Left ventricle myocardium superior (tissue), 1 donor: Measurements from ENCODE around the gene CPEB3. TPM values are rescaled to one million over a fixed set of nuclear protein-coding genes. Genes with fewer than 3 reads are reported as not detected.
"Not testable (repeated sequence)": the region's sequence is repeated elsewhere in the genome, so short reads cannot be mapped to it uniquely, and the experiment has no call there.

ENCODE experiments used
- ATAC-seq: fragments of 200-7000 bp; cut with Tn5 transposase; one replicate; pipeline ENCODE4 v1.9.1; 2020; ENCODE audit warnings: mild to moderate bottlenecking, moderate library complexity
- DNase-seq: peaks from one replicate; pipeline ENCODE4 v3.0.0-alpha.2; 2020
- intact Hi-C: fragments of 100-400 bp; cut with micrococcal nuclease; formaldehyde crosslinking; loops from one replicate; pipeline ENCODE4 v1.11.0; 2022
- total RNA-seq: library from RNA; stranded (reverse); fragmentation: NEBNext Ultra II Directional; extraction: Animal tissue kit (Norgen Biotek cat#: 25700); gene quantifications from one replicate; pipeline ENCODE4 v1.2.1, GENCODE V29; 2021
- donor health status: DM: no; HTN: yes; CAD: no; lungs with severe emphysema.

Gene CPEB3
- total RNA-seq, 1 donor from 2014 or later = 18.0 TPM

DNA sequence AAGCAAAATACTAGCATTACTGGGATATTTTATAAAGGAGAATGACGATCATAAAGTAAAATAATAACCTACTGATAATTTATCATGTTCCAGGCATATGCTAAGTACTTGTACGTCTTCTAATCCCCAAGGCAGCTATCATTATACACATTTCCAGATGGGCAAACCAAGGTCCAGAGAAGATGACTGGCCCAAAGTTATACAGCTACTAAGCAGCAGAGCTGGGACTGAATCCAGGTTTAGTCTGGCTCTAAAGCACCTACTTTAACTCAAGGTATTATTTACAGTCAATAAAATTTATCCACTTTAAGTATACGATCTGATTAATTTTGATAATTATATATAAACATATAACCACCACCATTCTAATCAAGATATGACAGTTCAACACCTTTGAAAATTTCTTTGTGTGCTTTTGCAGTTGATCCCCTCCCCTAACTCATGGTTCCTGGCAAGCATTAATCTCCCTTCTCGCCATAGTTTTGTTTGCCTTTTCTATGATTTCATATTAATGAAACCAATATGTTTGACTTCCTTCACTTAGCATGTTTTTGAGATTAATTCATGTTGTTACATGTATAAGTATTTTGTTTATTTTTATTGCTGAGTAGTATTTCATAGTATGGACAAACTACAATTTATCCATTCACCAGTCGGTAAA, 126.7 kb downstream of the CPEB3 start:
- DNase-seq (no peak), ATAC-seq (no peak)
- intact Hi-C loops = no loop called here

DNA sequence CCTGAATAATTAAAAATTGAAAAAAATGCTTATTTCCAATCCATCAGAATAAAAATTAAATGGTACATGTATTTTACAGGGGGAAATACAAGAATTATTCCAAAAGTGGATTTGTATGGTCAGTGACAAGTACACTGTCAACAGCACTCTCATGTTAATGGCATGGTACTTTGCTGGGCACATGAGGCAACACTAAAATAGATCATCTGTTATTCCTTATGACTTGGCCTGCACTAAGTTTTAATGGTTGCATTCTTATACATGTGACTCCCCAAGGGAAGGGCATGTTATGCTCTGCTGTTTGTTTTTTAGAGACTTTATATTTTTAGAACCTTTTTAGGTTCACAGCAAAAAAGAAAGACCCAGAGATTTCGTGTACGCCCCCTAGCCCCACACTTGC, 128.3 kb downstream of the CPEB3 start:
- no peak for DNase-seq
- intact Hi-C loops = no loop called here
- no peak for ATAC-seq

DNA sequence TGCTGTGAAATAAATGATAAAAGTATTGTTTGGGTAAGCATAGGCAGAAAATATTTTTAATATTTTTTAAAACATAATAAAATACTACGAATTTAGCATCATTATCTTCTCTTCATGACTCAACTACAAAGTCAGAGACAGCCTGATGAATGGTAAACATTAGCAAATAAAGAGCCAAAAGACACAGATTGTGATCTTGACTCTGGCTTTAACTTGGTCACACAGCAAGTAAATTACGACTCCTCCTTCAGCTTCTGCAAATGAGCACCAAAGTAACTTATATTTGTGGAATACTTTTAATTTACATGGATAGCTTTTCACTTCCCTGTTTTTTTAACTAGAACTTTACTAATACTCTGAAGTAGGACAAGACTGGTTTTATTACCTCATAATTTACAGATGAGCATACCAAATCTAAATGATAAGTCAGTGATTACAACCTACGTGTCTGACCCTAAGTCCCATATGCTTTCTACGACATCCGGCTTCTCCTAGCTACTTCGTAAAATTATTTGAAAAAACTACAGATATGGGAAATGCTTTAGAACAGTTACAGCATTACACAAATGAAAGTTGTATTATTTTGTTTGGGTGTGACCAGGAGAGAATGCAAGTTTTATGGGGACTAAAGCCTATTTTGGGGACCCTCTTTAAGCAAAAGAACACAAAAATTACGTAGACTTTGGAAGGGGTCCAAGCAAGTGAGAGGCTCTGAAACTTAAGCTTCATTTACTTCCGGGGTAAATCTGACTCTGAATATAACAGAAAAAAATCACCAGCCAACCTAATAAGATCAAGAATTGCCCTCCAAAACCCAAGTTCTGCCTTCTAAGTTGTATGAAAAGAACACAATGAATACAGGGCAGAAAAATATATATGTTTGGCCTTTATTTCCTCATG, 133.8 kb downstream of the CPEB3 start:
- DNase-seq (no peak), ATAC-seq (no peak)
- intact Hi-C loops = no loop called here

DNA sequence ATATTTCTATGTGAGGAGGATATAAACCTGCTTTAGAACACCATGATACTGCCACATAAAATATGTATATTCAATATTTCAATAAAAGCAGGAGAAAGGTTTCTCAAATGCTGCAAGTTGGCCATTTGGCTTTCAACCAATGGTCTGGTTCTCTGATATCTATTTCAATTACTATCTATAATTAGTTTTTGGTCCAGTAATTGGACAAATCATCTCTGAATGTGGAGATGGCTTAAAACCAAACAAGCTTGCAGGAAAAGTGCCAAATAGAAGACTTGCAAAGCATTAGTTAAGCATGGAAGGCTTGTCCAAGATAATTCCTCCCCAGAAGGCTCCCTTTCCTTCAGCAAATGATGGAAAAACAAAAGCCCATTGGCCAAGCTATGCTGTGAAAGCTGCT, 140.1 kb downstream of the CPEB3 start:
- ATAC-seq (no peak), DNase-seq (no peak)
- intact Hi-C loops = no loop called here

DNA sequence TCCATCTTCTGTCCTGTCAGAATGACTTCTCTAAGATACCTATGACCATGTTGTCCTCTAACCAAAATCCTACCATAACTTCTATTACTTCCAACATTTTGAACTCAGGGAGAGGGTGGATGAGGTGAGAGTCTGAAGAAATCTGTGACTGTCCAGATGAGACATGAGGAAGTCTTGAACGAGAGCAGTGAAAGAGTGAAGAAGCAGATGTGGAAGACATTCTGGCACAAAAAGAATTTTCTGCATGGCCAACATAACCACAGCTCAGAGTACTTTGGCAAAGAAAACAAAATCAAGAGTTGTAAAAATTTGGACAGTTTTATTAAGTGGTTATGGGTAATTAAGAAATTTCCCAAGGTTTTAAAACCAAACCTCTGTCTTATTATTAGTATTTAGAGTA, 141.6 kb downstream of the CPEB3 start:
- ATAC-seq = no peak
- intact Hi-C loops = no loop called here
- DNase-seq = no peak

DNA sequence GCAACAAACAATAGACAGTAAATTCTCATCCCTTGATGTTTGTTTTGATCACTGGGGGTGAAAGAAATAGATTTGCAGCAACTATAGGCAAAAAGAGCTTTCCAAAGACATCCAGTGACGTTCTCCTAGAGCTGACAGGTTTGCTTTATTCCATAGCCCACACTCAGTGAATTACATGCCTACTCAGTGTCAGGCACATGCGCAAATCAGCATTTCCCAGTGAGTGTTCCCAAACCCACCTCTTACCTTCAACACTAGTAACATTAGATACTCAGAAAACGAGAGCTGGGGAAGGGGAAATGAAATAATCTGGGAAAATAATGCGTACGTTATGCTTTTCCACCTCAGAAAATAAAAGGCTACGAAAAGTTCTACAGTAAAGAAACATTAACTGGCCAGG, 144.1 kb downstream of the CPEB3 start:
- intact Hi-C loops = no loop called here
- ATAC-seq (no peak), DNase-seq (no peak)

DNA sequence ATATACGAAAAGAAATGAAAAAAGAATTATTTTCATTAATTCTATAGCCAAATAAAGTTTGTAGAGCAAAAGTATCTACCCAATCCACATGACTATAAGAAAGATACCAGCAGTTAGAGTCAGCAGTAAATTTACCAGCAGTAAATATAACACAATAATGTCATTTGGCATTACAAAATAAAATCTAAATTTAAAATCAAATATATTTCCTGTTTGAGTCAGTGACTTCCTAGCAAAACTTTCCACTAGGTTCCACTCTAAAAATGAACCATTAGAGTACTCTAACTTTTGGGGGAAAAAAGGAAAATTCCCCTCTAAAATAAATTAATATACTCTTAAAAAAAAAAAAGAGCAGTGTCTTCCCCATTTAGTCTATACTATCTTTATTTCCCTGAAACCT, 144.8 kb downstream of the CPEB3 start:
- DNase-seq (no peak), ATAC-seq (no peak)
- intact Hi-C loops = no loop called here

DNA sequence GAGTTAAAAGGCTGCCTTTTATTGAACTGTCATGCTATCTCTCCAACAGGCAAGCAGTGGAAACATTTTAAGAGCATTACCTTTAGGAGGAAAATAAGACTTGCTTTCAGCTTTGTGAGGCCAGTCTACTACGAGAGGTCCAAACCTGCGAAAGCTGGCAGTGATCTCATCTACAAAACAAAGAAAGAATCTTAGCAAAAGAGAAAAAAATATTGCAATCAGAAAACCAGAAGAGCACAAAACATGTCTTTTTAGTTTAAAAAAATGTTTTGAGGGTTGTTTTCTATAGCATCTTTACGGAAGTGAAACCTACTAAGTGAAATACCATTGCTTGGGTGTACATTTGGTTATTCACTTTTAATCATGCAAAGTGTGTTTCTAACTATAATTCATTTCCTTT, 147.9 kb downstream of the CPEB3 start:
- intact Hi-C loops = no loop called here
- DNase-seq (no peak), ATAC-seq (no peak)

DNA sequence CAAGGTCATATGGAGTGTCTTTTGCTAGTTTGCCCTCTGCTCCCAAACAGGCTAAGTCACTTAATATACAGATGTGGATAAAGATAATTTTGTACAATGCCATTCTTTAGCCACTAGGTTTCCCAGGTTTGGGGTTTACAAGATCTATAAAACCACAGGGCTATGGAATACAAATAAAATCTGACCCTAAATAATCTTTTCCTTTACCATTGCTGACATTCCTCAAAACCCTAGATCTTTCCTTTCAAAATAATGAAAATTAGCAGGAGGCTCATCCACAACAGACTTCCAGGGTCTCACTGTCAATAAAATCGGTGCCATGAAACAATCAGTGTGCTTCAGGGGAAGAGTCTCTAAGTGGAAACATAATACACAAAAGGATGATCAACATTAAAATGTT, 148.4 kb downstream of the CPEB3 start:
- DNase-seq (no peak), ATAC-seq (no peak)
- intact Hi-C loops = no loop called here

DNA sequence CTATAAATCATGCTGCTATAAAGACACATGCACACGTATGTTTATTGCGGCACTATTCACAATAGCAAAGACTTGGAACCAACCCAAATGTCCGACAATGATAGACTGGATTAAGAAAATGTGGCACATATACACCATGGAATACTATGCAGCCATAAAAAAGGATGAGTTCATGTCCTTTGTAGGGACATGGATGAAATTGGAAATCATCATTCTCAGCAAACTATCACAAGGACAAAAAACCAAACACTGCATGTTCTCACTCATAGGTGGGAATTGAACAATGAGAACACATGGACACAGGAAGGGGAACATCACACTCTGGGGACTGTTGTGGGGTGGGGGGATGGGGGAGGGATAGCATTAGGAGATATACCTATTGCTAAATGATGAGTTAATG, 149.7 kb downstream of the CPEB3 start:
- intact Hi-C loops, ATAC-seq, DNase-seq: not testable (repeated sequence)

DNA sequence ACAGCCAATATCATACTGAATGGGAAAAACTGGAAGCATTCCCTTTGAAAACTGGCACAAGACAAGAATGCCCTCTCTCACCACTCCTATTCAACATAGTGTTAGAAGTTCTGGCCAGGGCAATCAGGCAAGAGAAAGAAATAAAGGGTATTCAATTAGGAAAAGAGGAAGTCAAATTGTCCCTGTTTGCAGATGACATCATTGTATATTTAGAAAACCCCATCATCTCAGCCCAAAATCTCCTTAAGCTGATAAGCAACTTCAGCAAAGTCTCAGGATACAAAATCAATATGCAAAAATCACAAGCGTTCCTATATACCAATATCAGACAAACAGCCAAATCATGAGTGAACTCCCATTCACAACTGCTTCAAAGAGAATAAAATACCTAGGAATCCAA, 156.8 kb downstream of the CPEB3 start:
- ATAC-seq, DNase-seq, intact Hi-C loops: not testable (repeated sequence)

DNA sequence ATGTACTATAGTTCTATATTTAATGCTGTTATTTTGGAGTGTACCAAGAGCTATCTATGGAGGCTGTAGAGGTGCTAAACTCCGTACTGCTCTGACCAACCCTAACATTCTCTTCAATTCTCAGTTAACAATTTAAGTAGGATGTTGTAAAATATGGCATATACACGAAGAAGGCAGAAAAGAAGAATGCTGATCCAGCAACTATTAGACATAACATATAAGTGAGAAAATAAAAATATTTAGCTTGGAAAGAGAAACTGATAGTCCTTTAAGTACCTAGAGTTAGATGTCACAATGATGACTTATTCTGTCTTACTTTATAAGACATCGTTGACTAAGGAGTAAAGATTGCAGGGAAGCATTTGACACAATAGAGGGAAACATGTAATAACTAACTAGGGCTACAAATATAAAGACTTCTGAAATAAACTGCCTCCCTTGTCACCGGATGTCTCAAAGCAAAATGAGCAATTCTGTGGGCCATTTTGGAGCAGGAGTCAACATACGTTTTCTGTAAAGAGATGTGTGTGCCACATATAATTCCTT, 159.5 kb downstream of the CPEB3 start:
- no peak for ATAC-seq
- intact Hi-C loops = no loop called here

DNA sequence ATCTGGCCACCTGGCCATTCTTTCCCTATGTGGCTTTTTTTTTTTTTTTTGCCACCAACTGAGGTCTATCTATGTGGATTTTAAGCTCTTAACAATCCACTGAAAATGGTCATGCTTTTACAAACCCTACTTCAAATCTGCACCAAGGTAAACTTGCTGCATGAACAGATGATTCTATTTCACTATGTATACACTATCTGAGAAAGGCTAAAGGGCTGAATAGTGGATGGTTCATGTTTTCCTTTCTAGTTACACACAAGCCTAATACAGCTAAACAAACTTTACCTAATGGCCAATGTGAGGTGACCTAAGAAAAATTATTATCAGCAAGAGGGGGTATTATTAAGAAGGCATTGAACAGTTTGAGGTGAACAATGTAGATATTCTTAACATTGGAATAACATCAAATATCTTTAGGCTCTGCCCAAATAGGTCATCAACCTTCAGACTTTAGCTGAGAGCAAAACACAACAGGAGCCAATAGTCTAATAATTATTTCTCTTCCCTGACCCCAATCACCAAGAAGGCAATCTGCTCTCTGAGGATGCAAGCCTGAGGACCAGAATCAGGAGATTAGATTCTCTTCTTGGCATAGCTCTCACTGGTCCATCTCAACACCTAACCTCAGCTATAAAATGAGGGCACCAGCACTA, 160.1 kb downstream of the CPEB3 start:
- ATAC-seq = no peak
- DNase-seq = no peak
- intact Hi-C loops = no loop called here

More for the DNA sequence above, 159.5 kb downstream of the CPEB3 start:
- DNase-seq = no peak

DNA sequence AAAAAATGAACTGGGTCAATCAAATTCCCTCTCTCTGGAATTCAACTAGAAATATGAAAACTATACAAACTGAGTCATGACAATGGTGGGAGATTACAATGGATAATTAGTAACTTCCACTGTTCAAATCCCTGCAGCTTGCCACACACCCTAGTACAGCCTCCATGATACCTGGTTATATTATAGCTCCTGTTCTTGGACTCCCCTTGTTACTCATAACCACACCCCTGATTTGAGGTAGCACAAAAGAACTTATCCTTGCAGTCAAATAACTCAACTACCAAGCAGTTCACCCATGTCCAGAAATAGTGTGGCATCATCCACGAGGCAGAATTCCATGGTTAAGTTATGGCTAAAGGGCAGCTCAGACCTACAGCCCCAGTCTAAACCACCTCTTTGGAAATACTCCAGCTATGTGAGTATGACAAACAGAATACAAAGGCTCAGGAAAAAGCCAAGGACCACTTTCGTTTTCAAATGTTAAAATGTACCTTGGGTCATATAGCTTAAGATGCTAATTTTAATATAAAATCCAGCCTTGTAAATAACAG, 164.7 kb downstream of the CPEB3 start:
- intact Hi-C loops = no loop called here
- DNase-seq = no peak

DNA sequence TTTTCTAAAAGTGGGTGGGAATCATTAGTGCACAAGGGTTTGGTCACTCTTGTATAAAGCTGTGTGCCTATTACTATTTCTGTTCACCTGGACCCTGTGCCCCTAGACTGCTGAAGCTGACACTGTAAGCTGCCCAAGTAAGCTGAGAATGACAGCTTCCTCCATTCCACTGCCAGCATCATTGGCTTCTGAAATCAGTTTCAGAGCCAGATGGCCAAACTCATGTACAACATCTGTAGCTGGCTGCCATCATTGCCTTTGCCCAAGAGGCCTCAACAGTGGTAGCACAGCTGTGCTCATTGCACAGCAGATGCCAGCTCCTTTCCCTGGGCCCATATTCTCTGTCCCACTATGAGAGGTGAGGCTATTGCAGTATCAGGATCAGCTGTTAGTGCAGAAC, 165.7 kb downstream of the CPEB3 start:
- ATAC-seq (peak; percentile 47), DNase-seq (no peak)
- intact Hi-C loops = no loop called here

More for the DNA sequence above, 164.7 kb downstream of the CPEB3 start:
- ATAC-seq = no peak

DNA sequence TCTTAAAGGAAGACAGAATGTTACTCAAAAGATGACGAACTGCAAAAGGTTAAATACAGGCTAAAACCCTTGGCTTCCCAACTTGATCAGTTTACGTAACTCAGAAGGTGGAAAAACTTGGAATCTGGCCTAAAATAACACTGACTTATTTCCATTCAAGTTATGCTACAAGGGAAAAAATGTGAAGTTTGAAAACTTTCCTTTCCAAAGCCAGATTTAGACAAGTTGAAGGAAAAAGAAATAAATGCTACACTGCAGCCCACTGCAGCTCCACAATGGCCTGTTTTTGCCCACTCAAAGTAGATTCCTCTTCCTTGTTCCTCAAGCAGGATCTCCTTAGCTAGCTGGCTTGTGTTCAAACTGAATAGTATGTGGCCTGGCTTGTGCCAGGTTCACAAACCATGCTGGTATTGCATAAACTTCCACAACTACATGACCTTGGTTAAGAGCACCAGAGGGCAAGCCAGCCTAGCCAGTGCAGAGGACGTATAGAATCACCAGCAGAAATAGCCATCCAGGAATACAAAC, 166.2 kb downstream of the CPEB3 start:
- ATAC-seq = peak; percentile 72
- intact Hi-C loops = no loop called here
- peak; percentile 30 for DNase-seq

DNA sequence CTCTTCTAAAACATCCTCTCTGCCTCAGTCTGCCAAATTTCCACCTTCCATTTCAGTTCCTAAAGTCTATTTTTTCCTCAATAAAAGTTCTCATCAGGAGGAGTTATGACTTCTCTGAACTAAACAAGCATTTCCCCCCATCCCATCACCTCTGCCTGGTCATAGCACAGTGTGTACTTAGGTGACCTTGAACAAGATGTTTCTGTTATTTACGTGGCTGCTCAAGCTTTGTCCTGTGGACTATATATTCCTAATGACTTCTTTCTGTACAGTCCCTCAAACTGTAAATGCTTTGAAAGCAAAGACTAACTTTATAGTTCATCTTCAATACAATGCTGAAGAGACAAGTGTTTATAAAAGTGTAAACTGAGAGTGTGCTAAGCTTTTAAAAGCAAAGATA, 166.9 kb downstream of the CPEB3 start:
- intact Hi-C loops = no loop called here
- DNase-seq (no peak), ATAC-seq (peak; percentile 59)

DNA sequence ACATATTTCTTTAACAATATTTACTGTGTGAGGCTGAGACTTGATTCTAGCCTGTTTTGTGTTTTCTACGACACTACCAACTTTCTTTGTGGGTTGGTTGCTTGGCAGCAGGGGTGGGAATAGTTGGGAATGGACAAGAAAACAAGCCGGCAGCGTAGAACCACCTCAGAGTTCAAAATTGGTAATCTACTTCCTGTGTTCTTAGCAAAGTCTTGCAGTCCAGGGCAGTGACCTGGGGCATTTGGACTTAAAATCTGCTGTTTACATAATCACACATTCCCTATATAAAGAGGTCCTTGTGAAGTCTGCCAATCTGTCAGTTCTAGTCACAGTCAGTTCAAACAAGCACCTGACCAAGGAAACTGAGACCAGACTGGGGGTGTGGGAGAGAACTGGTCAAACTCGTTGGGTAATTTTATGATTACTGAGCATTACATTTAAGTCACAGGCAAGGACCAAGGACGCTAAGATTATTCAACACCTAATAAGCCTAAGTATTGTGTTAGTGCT, 167.9 kb downstream of the CPEB3 start:
- peak; percentile 6 for ATAC-seq
- DNase-seq = no peak
- intact Hi-C loops = no loop called here
